GM18861 (cell line): ENCODE data around the gene CFAP53.
"Not testable (repeated sequence)": the region's sequence is repeated elsewhere in the genome, so short reads cannot be mapped to it uniquely, and the experiment has no call there.

Experiments
- ATAC-seq: cut with Tn5 transposase; IDR thresholded peaks from one replicate; pipeline ENCODE4 v1.9.1; 2021; ENCODE audit not compliant: unreplicated experiment

The CFAP53 gene, protein sequence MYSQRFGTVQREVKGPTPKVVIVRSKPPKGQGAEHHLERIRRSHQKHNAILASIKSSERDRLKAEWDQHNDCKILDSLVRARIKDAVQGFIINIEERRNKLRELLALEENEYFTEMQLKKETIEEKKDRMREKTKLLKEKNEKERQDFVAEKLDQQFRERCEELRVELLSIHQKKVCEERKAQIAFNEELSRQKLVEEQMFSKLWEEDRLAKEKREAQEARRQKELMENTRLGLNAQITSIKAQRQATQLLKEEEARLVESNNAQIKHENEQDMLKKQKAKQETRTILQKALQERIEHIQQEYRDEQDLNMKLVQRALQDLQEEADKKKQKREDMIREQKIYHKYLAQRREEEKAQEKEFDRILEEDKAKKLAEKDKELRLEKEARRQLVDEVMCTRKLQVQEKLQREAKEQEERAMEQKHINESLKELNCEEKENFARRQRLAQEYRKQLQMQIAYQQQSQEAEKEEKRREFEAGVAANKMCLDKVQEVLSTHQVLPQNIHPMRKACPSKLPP

DNA sequence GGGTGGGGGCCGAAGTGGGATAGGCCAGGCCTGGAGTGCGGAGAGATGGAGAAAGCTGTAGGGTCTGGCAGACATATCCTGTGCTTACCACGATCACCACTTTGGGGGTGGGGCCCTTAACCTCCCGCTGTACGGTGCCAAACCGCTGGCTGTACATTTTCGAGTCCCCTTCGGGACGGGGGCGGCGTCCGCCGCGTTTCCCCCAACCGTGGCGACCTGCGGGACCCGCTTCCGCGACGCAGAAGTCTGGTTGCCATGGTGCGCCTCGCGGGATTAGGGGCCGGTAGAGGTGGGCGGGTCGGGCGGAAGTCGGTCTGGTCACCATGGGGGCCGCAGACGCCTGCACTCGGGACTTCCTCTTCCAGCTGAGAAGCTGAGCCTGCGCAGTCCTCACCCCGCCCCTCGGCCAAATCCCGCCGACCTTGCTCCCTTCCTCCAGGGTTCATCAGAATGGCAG, at the start of gene CFAP53:
Gene CFAP53 (minus strand): TSS at position 248 of the 457 bp plus-strand sequence. CDS start 91 bp downstream, at position 157.
- peak; percentile 59 for ATAC-seq

DNA sequence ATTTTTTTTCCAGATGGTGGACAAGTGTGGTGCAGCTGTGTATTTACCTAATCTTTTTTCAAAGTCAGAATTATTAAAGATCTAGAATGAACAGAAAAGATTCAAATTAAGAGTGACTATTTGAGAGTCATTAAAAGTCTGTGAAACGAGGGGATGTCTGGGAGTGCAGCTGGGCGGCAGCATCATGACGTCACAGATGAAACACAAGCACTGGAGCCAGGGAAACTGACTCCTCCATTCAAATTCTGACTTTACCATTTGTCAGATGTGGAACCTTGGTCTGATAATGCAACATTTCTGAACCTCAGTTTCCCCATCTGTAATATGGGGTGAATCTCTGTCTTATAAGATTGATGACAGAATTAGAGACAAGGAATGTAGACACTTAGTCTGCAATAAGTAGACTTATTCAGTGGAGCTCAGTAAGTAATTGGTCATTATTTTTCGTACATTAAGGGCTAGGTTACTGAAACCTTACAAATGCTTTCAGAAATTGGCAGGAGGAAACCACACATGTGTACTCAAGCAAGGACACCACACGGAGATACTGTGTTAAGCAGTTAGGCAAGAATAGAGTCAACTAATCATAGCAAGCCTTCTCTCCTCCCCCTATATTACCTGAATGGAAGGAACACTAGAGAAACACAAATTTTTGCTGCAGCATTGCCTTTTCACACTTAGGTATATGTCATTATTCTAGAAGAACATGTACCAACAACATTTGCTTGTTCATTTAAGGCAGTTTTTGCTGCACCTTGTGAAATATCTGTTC, 49.0 kb upstream of the CFAP53 start:
- peak; percentile 70 for ATAC-seq

DNA sequence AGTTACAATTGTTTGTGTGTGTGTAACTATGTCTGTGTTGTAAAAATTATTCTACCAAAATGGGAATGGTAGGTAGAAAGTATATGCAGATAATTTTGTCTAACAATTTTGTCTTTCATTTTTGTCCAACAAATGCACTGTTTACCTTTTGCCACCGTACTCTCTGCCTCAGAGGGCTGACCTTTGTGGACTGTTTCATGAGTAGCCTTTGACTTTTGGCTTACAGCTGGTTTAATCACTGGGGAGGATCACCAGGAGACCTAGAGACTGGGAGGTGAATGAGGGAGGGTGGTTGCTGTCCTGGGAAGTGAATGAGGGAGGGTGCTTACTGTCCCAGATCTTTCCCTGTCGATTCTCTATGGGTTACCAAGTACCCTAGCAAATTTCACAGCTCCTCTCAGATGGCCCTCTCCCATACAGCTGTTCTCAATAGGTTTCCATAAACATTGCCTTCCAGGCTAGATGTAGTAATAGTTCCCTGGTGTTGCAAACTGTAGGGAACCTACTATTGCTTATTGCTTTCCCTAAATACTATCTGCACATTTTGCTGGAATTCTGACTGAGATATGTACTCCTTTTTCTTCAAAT, 47.7 kb upstream of the CFAP53 start:
- ATAC-seq = no peak

DNA sequence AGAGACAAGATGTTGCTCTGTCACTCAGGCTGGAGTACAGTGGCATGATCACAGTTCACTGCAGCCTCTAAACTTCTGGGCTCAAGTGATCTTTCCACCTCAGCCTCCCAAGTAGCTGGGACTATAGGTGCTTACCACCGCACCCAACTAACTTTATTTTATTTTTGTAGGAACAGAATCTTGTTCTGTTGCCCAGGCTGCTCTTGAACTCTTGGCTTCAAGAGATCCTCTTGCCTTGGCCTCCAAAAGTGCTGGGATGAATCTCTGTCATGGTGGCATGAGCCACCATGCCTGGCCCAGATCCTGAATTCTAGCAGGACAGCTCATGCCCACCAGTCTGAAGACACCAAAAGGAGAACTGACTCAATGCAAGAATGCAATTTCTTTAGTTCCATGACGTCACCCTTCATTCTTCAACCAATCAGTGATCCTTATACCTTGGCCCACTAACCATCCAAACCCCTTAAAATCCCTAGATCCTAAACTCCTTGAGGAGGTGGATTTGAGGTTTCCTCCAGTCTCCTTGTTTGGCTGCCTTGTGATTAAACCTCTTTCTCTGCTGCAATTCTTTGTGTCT, 46.8 kb upstream of the CFAP53 start:
- ATAC-seq = peak; percentile 20

DNA sequence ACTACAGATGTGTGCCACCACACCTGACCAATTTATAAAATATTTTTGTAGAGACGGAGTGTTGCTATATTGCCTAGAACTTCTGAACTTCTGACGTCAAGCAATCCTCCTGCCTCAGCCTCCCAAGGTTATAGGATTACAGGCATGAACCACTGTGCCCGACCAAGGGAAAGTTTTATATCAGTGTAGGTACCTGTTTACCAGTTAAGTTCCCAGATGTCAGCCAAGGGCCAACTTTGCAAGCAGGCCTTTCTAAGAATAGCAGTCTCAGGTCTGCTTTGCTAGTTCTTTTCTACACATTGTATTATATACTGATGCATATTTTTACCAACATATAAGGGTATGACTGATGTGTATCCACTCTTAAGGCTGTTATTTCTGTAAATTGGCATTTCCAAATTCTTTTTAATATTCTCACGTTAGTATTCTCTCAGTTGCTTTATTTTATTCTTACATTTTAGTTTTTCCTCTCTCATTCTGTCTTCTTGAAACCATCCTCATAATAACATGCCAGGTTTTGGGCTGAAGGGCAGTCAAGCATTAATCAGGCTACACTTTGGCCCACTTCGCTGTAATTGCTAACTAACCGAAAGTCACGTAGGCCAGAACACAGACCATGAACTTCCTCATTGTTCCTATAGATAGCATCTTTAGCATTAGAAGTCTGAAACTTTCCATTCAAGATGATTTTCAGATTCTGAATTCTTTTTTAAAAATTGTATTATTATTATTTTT, 46.2 kb upstream of the CFAP53 start:
- peak; percentile 66 for ATAC-seq

DNA sequence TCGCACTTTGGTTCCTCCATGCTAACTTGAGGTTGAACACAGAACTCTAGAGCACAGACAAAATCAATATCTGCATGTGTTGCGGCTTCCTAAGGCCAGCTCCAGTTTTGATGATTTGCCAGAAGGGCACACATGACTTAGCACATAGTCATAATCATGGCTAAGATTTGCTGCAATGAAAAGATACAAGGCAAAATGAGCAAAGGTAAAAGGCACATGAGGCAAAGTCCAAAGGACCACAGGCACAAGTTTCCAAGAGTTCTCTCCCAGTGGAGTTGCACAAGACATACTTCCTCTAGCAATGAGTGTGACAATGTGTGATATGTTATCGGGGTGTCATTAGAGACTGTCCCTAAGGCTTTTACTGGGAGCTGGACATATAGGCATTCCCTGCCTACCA, 45.4 kb upstream of the CFAP53 start:
- no peak for ATAC-seq

DNA sequence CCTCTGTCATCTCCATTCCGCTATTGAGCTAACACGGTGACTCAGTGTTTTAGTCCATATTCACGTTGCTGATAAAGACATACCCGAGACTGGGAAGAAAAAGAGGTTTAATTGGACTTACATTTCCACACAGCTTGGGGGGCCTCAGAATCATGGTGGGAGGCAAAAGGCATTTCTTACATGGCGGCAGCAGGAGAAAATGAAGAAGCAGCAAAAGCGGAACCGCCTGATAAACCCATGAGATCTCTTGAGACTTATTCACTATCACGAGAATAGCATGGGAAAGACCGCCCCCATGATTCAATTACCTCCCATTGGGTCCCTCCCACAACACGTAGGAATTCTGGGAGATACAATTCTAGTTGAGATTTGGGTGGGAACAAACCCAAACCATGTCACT, 43.8 kb upstream of the CFAP53 start:
- no peak for ATAC-seq

DNA sequence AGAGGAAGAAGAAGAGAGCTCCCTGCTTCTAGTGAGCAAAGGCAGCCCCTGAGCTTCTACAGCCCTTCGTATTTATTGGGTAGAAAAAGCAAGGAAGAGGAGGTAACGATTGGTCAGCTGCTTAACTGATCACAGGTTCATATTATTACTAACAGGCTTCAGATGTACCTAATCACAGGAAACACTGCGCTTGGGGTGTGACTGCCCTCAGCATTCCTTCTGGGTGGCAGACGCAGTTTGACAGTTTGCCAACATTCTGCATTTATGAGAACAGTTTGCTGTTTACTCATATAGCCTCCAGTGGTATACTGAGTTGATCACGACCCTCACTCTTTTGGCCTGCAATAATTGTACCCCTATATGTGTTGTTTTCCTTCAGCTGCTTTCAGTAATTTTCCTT, 42.6 kb upstream of the CFAP53 start:
- not testable (repeated sequence) for ATAC-seq

DNA sequence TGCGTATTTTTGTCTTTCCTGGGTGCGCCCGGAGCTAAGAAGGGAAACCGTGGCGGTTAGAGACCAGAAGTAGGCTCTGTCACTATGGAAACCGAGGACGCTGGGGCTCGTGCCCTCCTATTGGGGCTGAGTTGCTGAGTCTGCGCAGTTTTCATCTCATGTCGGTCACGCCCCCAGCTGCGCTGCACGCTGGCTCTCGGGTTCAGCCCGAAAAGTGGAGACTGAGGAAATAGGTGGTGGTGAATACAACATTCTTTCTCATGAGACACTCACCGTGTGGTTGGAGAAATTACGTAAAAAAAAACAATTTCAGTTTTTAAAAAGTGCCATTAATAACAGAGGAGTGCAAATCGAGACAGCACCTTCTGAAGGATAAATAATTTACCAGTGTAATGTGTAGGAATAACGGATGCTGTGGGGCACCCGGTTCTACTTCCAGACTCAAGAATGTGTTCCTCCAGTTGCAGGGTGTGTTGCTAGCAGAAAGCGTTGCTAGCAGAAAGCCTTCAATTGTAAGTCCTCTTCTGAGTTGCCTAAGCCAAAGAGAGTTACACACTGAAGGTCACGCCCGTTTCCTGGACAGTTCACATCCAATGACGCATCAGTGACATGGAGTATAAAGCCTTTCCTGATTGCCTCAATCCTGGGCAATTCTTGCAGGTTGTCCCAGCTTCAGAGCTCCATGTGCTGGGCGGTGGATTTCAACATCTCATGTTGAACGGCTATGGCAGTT, 41.6 kb upstream of the CFAP53 start:
- ATAC-seq = peak; percentile 79

DNA sequence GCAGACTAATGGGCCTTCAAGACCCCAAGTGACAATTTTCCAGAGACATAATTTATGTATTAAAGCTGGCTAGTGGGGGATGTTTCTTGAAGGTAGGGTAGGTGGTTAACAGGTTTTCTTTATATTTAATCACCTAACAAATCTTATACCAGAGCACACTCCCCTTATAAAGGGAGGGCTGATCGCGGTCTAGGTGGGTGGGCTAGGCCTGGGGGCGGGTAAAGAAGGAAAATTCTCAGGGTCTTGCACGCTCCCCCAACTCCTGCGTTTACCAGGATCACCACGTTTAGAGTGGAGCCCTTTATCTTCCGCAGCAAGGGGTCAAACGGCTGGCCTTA, 41.1 kb upstream of the CFAP53 start:
- ATAC-seq = no peak

DNA sequence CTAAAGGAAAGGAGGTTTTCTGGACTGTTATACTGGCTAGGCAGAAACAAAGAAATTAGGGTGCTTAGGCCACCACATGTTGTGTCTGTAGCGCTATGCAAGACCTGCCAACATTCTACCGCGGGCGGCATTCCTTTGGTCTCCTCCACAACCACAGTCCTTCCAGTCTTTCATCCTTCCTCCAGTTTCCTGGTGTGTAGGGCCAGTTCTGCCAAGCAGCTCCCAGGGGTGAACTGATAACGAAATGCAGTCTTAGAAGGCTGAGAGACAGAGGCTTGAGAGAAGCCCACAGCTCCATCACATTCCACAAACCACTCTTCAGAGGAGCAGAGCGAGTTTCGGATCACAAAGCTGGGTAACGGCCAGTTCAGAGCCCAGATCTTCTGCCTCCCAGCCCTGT, 40.6 kb upstream of the CFAP53 start:
- no peak for ATAC-seq

DNA sequence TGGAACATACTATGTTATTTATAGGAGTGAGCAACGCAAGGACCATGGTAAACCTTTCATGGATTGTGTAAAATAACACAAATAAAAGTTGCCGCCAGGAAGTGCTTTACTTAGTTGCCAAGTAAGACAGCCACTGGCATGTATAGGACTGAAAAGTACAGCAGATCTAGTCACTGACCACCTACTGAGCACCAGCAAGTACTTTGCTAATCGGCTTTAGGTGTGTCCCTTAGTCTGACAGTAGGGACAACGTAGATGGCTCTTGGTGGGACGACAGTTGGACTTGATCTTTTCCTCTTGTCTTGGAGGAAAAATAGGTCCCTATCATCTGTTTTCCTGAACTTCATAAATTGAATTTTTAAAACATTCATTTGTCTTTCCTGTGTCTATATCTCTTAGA, 34.8 kb upstream of the CFAP53 start:
- no peak for ATAC-seq

DNA sequence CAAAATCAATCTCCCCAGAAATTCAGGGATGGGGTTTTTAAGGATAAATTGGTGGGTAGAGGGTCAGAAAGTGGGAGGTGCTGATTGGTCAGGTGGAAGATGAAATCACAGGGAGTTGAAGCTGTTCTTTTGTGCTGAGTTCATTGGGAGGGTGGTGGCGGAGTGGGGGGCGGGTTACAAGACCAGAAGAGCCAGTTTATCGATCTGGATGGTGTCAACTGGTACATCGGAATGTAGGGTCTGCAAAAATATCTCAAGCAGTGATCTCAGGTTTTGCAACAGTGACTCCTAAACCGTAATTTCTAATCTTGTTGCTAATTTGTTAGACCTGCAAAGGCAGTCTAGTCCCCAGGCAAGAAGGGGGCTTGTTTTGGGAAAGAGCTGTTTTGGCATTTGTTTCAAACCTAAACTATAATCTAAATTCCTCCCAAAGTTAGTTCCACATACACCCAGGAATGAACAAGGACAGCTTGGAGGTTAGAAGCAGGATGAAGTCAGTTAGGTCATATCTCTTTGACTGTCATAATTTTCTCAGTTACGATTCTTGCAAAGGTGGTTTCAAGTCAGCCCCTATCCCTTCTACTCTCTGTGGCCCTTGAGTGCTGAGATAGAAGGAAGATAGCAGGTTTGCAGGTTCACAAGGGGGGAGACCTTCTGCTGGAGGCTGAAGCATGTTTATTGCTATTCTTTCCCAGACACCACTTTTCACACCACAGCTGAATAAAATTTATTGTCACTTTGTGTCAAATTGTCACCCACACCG, 33.5 kb upstream of the CFAP53 start:
- ATAC-seq = no peak

DNA sequence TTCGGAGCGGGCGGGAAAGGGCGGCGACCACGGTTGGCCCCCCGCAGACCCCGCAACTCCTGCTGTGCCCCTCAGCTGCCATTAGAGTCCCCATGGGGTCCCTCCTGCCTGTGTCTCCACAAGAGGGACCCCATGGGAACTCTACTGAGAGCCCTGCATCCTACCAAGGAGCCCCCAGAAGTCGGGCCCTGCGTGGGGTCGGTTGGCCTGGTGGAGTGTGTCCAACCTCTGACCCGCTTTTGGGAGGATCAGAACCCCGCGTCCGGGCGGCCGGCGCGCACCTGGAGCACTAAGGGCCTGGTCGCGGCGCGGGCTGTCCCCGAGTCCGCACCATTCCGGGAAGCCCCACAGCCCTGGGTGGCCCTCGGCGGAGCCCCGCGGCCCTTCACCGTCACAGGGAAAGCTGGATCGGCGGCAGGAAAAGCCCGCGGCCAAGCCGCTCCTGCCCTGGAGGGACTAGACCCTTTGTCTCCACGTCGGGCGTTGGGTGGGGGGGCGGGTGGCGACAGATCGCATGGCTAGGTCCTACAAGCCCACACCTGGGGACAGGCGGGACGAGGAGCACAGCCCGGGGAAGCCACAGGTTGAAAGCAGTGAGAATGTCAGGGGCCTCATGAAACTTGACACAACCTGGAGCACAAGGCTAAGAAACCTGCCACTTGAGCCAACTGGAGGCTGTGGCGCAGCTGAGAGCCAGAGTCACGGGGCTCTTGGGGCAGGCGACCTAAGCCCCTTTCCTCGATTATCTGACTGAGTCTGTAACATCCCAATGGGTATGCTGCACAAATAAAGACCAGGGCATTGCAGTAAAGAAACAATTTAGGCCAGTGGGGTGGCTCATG, 32.4 kb upstream of the CFAP53 start:
- ATAC-seq = no peak

DNA sequence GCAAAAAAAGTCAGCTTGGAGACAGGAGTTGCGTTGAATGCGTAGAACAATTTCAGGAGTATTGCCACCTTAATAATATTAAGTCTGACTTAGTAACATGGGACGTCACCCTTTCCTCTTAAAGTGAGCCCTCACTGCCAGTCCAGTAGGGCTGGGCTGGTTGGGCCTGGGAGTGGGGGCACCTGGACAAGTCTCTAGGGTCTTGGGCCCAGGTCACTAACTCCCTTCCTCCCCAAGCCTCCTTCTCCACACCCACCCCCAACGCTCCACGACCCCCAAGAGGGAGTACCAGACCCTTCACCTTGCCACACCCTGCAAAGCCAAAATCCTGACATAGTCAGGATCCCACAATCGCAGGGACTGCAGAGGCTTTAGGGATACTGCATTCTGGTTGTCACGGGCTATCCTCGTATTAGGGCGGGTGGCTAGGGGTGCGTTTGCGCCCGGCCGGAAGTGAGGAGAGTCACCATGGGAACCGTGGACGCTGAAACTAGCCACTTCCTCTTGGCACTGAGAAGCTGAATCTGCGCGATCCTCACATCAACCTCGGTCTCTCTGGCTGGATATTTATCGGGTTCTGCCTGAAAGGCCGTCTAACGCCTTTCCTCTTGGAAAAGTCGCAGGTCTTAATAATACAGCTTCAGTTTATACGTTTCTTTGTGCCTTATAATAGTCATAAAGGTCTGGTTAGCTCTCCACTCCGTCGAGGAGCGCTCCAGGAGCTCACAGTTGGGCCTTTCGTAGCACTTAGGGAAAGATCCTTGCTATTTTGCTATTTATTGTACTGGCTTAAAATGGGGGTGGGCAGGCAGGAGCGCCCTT, 31.5 kb upstream of the CFAP53 start:
- peak; percentile 99 for ATAC-seq

DNA sequence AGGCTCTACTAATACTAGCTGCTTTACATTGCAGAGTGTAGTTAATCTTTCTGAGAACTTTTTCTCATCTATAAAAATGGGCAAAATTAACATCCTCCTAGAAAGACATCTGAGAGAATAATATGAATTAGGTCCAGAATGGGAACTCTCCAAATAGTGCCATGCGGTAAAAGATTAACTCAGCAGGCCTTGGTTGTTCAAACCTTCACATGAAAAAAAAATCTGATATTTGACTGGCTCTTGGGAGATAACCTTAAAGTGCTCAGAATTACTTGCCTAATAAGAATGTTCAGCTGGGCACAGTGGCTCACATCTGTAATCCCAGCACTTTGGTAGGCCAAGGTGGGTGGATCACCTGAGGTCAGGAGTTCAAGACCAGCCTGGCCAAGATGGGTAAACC, 26.7 kb upstream of the CFAP53 start:
- ATAC-seq = no peak

DNA sequence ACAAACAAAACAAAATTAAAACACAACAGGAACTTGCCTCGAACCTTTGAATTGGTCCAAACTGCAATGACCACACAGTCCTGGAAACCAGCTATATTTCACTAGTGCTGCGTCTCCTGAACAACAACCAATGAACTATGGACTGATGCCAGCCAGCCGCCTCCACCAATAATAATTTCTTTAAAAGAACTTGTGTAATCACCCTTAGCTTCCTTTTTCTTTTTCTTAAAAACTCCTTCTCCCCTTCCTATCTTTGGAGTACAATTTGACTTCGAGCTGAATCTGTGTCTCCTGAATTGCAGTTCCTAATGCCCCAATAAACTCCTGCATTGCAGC, 22.8 kb upstream of the CFAP53 start:
- ATAC-seq = no peak
